GM21423 (cell line): ENCODE data around the gene NPTN.
"Not testable (repeated sequence)": the region's sequence is repeated elsewhere in the genome, so short reads cannot be mapped to it uniquely, and the experiment has no call there.

Experiments
- ATAC-seq: cut with Tn5 transposase; IDR thresholded peaks from one replicate; pipeline ENCODE4 v1.9.1; 2021; ENCODE audit warnings: mild to moderate bottlenecking, moderate library complexity; ENCODE audit not compliant: unreplicated experiment

Gene NPTN

DNA sequence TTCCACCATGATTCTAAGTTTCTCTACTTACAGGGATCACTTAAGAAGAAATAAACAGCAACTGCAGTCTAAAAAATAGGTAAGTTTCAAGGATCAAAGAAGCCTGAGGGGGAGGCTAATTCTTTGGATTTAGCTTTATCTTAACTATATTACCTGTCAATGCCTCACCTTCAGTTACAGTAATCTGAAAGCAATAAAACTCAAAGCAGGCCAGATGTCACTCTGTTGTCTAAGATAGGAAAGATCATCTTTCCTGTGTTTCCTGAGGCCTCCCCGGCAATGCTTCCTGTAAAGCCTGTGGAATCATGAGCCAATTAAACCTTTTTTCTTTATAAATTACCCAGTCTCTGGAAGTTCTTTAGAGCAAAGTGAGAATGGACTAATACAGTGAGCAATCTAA is 60.2 kb downstream of the NPTN start:
- no peak for ATAC-seq

DNA sequence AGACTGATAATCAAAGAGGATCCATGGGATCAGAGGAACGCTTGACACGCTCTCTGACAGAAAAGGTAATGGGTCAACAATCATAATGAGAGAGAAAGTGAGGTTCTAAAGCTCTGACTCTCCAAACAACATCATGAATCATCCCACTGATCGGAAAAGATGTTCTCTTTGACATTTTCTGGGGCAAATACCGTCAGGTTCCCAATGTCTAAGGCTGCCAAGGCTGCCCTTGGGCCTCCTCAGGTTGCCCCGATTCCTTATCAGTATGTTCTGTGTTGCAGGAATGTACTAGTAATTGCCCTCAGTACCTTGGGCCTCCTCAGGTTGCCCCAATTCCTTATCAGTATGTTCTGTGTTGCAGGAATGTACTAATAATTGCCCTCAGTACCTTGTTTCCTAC is 60.9 kb downstream of the NPTN start:
- ATAC-seq, result no peak

DNA sequence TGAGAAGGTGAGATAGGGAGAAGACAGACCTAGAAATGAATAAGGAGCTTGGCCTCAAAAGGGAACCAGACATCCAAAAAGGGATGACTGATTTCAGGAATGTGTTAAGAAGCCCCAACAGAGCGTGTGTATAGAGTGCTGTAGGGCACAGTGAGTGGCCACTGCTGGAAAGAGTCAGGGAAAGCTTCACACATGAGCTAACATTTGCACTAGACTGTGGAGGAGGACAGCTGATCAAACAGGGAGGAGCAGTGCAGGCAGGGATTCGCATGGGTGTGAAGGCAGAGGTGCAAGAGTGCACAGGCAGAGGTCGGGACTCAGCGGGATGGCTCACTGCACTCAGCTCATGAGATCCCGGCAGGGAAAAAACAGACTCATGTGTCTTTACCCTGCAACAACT is 61.8 kb downstream of the NPTN start:
- ATAC-seq, result no peak

DNA sequence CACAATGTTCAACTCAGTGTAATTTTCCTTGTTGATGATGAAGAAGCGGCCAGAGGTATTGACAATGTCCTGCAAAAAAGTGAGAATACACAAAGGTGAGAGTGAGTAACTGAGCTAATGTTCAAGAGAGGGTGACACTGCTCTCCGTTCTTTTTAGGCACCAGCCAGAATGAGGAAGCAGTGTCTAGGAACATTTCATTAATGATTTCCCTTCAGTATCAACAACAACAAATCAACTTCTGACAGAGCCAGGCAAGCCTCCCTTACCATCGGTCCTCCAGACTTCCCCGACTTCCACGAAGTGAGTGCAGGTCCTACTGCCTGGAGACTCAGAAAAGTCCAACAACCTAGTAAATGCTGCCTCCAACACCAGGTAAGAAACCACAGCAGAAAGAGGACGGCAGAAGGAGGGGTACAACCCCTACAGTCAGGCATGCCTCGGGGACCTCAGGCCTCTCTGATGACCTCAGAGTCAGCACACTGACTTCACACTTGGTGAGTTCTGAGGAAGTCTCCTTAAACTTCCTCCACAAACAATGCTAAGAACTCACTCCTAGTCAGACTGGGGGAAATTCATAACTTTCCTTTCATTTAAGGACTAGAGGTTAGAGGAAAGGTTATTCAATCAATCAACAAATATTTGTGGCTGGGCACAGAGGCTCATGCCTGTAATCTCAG is 62.7 kb downstream of the NPTN start:
- no peak for ATAC-seq

DNA sequence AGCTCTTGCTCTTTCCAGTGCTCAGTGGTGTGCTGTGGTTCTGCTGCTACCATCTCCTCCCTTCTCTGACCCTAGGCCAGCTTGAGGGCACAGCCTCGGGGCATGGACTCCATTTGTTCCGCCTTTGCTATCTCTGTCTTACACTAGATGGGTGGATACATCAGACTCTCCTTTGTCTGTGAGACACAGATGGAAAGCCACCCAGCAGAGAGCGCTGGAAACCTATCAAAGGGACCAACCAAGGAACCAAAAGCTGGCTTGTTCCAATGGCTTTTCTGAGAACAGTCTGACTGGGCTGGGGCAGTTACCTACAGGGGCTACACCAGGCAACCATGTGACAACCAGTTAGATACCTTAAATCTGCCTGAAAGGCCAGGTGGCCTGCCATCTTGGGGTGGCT is 63.8 kb downstream of the NPTN start:
- no peak for ATAC-seq

DNA sequence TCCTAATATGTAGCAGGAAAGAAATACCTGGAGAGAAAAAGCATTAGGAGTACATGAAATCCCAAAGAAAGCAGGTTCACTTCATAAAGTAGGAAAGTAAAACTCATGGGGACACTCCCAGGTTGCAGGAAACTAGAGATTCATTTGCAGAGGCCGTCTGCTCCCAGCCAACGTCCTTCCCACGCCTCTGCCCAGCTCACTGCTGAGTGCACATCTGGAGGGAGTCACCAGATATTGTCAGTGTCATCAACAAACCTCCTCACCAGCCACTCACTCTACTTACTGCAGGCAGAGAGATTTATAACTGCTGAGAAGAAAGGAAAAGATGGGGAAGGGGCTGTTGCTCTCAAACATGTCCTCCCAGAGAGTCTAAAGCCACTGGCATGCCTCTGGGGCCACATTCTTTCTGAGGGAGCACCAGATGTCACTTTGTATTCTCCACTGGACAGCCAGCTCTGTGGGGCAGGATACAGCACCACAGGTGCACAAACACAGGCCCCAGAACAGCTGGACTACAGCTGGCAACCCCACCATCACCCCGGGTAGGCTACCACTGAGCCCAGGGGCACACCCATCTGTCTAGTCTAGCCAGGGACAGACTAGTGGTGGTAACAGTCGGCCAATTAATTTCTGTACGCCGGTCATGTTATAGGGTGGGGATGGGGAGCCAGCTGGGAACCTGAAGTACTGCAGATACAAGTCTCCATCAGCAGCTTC is 64.5 kb downstream of the NPTN start:
- no peak for ATAC-seq

DNA sequence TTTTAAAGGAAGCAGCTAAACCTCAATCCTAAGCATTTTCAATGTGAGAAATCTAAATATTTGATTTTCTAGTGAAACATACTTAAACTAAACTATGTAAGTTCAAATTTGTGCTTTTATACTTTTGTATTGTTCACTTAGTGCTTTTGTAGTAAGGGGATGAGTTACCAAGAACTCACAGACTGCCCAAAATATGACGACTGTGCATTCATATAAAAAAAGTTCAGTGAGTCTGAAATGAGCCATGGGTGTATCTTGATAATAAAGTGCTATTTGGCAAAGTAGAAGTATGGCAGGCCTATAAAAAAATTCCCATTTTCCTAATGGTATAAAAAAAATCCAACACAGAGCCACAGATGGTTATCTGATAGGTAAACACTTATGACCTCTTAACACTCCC is 66.2 kb downstream of the NPTN start:
- no peak for ATAC-seq

DNA sequence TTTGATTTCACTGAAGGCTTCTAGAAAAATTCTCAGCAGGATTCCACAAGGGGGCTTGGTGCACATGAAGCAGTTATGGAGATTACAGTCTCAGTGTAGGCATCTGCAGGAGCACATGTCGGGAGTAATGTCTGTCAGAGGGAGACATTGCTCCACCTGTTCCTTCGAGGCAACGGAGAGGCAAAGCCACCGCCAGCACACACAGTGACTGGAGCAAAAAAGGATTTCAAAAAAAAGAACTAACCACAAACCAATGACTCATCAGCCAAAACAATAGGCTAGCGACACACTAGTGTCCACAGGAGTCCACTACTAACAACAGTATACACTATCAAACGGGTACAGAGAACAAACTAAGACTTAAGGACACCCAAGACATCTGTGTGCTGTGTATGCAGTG is 68.9 kb downstream of the NPTN start:
- no peak for ATAC-seq

DNA sequence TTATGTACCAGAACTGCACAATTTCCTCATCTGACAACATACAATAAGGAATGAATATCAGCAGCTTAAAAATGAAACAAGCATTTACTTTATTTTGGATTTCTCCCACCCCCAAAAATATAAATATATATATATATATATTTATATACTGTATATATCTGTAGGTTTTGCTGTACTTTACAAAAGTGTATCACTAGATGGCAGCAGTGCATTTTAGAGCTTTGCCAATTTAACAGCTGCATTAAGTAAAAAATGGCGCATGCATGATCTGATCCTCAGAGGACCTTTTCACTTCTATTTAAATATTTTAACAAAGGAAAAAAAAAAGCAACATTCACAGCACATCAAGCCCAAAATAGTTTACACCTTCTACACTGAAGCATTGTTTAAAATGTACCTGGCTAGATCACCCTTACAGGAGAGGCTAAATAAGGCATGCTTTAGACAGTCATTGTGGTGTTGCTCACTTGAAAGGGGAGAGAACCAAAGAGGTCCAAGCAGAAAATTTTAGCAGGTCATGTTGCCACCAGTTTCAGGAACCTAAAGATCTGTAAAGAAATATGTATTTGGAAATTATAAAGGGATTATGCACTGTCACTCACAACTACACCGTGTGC is 72.6 kb downstream of the NPTN start:
- ATAC-seq, result no peak

DNA sequence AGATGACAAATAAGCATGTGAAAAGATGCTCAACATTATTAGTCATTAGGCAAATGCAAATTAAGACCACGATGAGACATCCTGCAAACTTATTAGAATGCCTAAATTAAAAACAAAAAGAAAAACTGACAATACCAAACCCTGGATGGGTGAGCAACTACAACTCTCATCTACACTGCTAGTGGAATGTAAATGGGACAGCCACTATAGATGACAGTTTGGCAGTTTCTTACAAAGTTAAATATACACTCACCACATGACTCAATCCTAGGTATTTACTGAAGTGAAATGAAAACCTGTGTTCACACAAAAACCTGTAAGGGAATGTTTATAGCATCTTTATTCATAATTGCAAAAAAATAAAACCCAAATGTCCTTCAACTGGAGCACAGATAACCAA is 74.7 kb downstream of the NPTN start:
- no peak for ATAC-seq

DNA sequence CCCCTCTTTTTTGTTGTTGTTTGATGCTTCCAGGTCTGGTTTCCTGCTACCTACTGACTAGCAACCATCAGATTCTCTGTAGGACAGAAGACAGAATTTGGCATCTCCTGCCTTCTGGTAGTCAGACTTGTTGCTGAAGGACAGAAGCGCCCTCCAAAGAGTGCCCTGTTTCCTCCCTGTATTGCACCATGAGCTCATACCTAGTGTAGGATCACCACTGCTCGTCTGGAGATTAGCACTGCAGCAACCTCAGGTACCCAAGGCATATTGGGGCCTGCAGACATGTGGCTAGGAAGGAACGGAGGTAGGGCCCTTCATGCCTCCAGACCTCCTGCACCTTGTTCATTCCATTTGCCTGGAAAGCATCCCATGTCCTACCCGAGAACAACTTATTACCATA is 78.1 kb downstream of the NPTN start:
- no peak for ATAC-seq

DNA sequence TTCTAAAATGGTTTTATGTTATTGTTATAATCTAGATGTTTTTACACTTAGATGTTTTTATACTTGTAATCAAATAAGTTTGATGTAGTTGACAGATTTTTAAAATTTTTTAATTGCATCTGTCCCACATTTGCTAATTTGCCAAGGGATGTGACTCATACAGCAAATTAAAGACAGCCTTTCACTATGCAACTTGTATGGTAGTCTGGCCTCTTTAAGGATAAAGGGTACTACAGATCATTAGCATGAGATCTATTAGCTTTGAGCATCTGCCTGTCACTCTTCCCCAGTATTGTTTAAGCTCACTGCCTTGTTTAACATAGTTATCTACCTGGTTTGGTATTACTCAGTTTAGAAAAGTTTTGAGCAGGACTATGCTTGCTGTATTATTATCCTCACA is 83.0 kb downstream of the NPTN start:
- ATAC-seq, result no peak

DNA sequence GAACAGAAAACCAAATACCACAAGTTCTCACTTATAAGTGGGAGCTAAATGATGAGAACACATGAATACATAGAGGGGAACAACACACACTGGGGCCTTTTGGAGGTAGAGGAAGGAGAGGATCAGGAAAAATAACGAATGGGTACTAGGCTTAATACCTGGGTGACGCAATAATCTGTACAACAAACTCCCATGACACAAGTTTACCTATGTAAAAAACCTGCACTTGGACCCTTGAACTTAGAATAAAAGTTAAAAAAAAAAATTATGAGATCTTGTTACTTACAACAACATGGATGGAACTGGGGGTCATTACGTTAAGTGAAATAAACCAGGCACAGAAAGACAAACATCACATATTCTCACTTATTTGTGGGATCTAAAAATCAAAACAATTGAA is 84.3 kb downstream of the NPTN start:
- ATAC-seq, result not testable (repeated sequence)

DNA sequence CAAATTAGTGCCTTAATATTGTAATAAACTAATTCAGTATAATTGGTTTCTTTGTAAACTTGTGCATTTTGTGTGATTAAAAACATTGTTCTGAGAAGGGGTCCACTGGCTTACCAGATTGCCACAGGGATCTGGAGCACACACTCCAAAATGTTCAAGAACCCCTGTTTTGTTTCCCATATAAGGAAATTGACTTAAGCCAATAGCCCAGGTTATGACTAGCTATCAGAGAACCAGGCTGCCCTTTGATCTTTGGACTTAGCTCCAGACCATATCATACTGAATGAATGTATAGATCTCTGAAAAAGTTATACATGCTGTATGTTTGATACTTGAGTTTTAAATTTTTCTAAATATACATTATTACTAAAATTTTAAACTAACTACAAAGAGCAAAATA is 91.7 kb downstream of the NPTN start:
- no peak for ATAC-seq

DNA sequence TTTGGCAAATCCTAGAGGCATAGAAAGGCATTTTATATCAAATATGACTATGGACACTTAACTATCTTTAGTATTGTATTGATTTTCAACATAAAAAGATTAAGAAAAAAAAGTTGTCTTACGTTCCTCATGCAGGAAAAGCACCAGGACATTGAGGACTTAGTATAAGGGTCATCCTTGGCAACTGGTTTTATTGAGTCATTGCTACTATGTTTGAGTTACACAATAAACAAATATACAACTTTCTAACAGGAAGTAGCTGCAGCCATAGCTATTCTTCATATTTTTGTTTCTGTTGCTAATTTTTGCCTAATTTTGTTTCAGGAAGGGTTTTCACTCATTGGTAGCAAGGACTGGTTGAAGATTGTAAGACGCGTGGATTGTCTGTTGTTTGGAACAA is 93.0 kb downstream of the NPTN start:
- ATAC-seq, result no peak

DNA sequence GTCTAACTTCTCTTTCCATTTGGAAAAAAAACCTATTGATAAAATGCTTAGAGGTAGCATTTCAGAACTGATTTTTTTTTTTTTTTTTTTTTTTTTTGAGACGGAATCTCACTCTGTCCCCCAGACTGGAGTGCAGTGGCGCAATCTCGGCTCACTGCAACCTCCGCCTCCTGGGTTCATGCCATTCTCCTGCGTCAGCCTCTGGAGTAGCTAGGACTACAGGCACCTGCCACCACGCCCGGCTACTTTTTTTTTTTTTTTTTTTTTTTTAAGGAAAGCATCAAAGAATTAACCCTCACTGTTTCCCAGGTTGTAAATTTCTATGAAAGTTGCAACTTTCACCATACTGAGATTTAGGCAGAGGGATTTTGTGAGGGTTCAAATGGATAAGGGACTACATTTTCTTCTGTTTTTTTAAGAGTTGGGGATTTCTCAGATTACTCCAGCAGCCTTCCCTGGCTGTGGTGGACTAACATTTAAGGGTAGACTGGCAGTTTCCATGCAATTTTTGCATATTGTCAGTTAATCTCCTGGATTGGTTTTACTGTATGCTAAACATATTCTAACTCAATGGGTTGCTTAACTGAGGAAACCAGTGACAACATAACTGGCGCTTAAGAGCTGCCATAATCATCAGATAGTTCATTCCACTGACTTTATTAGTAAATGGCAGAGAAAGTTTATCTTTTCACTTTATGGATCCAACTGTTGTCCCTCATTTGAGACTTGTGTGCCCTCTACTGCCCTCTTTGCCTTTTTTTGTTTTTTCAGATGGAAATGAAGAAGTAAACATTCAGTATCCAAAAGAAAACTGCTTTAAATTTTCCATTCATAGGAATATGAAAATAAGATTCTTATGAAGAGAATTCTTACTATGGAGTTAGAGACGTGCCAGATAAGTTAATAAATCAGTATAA is 93.7 kb downstream of the NPTN start:
- ATAC-seq, result no peak

DNA sequence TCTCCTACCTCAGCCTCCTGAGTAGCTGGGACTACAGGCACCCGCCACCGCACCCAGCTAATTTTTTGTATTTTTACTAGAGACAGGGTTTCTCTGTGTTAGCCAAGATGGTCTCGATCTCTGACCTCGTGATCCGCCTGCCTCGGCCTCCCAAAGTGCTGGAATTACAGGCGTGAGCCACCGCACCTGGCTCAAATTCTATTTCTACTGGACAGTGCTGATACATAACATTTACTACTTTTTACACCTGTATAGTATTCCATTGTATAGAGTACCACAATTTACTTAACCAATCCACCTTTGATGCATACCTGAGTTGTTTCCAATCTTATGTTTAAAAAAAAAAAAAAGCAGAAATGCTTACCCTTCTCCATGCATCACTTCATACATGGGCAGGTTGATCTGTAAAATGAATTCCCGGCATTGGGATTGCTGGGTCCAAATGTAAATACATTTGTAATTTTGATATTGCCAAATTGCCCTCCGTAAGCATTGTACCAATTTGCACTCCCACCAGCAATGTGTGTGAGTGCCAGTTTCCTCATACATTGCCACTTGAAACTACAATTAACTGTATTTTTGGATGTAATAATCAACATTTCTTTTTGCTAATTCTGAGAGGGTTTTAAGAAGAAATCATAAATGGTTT is 94.5 kb downstream of the NPTN start:
- no peak for ATAC-seq

DNA sequence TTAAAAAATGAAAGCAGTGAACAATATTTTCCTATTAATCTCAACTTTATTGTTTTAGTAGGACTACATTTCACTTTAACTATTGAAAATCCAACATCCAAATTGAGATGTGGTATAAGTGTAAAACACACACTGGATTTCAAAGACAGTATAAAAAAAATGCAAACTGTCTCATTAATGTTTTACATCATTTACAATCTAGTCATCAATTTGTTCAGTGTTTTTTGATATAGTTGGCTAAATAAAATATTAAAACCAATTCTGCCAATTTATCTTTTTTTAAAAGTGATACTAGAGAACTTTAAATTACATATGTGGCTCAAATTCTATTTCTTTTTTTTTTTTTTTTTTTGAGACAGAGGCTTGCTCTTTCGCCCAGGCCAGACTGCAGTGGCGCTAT is 95.1 kb downstream of the NPTN start:
- ATAC-seq, result no peak

DNA sequence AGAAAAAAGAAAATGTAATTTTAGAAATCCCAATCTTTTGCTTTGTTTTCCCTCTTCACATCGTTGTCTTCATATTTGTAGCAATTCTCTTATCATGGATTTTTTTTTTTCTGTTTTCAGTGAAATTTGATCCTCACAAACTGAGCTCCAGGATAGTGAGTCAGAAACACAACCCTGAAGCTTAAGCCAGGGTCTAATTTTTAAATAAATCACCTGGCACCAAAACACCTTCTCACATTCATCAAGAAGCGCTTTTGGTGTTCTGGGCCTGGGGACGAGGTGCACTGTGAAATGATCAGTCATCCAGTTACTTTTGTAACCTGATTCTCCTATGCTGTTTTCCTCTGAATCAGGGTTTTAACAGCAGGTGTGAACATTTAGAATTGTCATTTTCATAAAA is 102.5 kb downstream of the NPTN start:
- no peak for ATAC-seq

DNA sequence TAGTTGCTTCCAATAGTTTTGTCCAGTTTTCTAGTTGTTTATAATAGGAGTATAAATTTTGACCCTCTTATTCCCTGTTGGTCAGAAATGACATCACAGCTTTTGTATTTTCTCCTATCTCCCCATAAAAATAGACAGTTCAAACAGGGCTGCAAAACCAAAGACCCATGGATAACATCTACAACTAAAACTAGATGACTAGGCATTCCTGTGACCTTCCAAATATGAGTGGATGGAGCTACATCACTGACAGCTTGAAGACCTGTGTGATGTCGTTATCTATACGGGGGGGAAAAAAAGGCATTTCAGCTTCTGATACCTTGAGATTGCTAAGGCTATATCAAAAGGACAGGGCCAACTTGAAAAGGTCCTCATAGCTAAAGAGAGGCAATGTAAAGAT is 105.6 kb downstream of the NPTN start:
- ATAC-seq, result no peak

DNA sequence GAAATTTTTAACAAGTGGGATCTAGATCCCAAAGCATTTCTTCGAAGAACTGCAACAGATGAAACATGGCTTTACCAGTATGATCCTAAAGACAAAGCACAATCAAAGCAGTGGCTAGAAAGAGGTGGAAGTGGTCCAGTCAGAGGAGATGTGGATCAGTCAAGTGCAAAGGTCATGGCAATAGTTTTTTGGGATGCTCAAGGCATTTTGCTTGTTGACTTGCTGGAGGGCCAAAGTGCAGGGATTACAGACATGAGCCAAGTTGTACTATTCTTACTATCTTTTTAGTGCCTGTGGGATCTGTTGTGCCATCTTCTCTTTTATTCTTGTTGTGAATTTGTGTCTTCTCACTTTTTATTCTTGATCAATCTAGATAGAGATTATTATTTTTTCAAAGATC is 108.3 kb downstream of the NPTN start:
- ATAC-seq, result no peak
